CD4-positive, alpha-beta T cell treated with Interleukin-6 at 100 ng/mL for 8 hours (primary cell): ENCODE measurements around the gene B4GALNT3.

ENCODE experiments used
- DNase-seq: peaks from one replicate; pipeline ENCODE4 v3.0.0-alpha.2; 2020; ENCODE audit warnings: mixed read lengths, low spot score

The B4GALNT3 gene

GRCh38 chr12:508795-509194, 49.1 kb downstream of the B4GALNT3 start:
- no peak for DNase-seq

GRCh38 chr12:509500-509899, 49.8 kb downstream of the B4GALNT3 start:
- DNase-seq, result no peak

DNA sequence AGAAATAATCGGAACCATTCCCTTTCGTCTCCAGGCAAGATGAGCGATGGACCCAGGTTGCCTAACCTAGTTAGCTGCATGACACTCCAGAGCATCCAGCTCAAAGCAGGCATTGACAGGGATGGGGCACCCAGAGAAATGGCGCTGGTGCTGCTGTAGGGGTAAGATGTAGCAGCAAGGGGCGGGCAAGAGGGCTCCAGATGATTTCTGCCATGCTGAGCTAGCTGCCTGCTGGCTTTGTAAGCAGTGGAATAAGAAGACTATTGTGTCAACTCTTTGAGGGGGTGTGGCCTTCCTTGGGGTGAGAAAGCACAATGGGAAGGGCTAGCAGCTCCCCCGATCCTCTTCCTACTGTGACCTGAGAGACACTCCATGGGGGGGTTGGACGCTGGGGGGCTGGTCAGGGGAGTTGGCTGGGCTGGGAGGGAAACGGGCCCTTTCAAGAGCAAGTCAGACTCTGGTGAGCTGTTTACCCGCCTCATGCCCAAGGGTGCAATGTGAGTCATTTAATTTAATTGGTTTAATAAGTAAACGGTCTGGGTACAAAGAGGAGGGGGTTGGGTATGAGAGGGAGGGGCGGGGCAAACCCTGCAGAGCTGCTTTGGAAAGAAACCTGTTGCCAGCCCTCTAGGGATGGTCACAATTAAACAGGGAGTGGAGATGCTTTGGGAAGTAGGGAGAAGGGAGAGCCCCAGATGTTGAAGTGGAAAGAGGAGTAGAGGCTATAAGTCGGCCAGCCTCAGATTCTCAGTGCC, 50.5 kb downstream of the B4GALNT3 start:
- DNase-seq, result no peak

GRCh38 chr12:512933-513332, 53.2 kb downstream of the B4GALNT3 start:
- no peak for DNase-seq

DNA sequence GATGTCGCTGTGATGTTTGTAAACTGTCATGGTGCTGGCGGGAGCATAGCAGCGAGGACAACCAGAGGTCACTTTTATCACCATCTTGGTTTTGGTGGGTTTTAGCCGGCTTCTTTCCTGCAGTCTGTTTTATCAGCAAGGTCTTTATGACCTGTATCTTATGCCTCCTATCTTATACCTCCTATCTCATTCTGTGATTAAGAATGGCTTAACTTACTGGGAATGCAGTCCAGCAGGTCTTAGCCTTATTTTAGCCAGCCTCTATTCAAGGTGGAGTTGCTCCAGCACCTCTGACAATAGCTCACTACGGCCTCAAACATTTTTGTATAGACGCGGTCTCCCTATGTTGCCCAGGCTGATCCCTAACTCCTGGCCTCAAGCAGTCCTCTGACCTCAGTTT, 53.7 kb downstream of the B4GALNT3 start:
- no peak for DNase-seq

- no peak for DNase-seq
Observed at GRCh38 chr12:517538-517937, 57.8 kb downstream of the B4GALNT3 start.

DNA sequence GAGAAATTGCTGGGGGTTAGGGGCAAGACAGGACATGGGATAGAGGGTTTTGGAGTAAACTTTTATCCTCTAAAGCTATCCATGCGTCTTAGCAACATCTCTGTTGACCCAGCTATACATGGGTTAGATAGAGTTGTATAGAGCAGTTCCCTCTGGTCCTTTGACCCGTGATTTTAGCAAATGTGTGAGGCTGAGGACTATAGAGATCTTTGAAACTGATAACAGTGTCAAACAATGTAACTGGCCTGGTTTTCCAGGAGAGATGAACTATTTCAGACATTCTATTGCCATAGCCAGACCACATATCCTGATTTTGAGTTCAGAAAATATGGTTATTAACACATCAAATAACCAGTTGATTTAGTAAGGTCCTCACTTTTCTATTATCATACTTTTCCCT, 60.4 kb downstream of the B4GALNT3 start:
- DNase-seq, result no peak

GRCh38 chr12:522692-523378, 63.1 kb downstream of the B4GALNT3 start:
- no peak for DNase-seq

DNA sequence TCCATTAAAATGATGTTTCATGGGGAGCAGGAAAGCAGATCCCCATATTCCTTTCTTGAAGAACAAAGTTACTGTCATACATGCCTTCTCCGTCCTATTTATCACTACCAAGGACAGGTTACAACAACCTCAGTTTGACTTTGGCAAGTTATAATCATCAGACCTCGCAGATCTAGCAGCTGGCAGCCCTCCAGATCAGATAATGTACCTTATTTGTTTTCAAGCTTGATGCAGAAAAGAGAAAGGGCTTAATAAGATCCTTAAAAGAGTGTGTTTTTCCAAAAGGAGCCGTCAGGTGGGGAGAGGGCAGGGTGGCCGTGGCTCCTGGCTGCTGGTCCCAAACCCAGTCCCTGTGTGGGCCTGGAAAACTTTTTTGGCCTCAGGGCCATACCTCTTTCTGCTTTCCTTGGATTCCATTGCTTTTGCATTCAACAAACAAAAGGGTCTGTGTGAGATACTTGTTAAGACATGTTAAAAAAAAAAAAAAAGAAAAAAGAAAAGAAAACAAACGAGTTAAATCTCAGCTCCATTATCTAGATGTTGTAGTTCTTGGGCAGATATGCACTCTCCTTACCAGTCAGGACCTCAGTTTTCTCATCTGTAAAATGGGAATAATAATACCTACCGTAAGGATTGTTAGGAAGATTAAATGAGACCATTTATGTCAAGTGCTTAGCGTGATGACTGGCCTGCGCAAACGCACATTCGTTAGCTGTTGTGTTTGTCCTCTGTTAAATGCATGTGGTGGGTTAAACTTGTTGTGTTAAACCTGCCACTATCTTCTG, 64.6 kb downstream of the B4GALNT3 start:
- DNase-seq, result no peak

DNA sequence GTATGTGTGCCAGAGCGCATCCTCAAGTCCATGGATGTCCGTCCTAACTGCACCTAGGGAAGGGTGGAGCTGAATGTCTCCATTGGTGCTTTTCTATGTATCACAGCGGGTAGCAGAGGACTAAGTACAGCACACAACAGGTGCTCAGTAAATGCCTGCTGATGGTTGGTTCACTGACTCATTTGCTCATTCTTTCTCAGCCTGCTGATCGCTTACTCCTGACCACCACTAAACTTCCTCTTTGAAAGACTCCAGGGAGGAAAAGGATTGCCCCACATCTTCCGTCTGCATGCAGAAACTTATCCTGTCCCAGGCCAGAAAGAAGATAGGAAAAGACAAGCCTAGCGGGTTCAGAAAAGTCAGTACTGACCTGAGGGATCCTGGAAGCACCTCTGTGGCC, 66.3 kb downstream of the B4GALNT3 start:
- no peak for DNase-seq

- no peak for DNase-seq
Observed at GRCh38 chr12:527241-527640, 67.5 kb downstream of the B4GALNT3 start.

- no peak for DNase-seq
Observed at GRCh38 chr12:527729-528128, 68.0 kb downstream of the B4GALNT3 start.

DNA sequence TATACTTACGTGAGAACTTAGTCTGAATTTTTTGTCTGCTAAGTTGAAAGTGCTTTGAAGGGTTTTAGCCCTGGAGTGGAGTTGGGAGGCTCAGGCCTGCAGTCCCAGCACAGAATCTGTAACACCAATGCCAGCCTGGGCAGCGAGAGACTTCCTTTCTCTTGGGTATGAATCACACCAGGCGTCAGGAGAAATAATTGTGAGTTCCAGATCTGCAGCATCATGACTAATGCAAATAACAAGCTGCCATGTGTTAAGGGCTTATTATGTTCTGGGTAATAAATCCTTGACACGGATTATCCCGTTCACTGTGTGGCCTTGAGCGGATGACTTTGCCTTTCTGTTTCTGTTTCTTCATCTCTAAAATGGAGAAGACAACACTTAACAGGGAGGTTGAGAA, 70.6 kb downstream of the B4GALNT3 start:
- no peak for DNase-seq

DNA sequence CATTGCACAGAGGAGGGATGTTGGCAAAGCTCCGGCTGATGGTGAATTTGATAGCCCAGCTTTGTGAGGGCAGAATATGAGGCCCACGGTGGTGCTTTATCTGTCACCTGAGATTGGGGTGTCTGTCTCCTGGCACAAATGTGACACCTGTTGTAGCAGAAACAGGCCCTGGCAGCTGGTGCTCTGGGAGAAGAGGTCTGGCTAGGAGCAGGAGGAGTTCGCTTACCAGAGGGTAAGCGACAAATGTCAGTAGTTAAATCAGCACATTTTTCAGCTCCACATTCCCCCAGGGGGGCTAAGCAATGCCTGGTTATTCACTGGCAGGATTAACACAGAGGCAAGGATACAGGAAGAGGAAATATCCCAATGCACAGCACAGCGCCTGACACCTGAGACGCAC, 71.1 kb downstream of the B4GALNT3 start:
- no peak for DNase-seq

DNA sequence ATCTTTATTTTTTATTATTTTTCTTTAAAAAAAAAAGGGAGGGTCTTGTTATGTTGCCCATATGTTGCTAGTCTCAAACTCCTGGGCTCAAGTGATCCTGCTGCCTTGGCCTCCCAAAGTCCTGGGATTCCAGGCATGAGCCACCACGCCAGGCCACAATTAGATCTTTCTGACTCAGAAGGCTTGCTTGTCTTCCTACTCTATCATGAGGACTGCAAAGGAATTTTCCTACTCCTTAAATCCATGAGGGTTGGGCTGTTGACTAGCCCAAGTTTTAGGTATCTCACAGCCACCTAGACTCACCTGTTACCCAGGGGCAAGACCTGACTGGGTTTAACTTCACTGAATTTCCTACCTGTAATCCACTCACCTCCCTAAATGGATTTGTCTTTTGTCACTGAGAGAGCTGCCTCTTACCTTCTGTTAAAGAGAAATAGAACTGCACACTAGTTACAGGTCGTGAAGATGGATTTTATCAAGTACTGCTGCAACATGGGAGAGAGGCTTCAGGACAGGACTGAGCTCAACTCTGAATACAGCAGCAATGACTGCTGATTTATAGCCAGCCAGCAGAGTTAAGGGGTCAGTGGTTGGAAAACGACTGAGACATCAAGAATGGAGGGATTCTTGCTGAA, 72.3 kb downstream of the B4GALNT3 start:
- no peak for DNase-seq

DNA sequence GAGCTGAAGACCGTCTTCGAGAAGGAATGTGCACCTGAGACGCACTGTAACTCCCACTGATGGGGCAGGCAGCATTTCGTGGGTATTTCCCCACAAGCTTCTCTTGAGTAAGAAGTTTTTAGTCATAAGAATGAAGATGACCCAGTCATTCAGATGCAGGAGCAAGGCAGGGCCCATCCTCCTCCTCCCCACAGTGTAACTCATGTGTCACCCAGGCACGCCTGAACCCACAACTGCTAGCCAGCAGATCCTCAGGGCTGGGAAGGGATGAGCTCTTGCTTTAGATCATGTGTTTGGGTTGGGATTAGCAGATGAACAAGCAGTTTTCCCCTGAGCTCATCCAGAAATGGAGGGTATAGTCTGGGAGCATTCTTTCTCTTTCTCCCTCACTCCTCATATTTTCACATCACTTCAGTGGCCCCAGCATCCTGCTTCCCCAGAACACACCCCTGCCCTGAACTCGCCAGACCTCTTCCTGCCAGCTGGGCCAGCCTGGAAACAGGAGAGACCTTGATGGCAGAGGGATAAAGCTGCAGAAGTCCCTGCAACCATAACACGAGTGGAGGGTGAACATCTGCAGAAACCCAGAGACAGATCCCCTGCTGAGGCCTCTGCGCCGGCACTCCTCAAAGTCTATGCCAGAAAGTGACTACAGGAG, 73.3 kb downstream of the B4GALNT3 start:
- DNase-seq, result no peak

DNA sequence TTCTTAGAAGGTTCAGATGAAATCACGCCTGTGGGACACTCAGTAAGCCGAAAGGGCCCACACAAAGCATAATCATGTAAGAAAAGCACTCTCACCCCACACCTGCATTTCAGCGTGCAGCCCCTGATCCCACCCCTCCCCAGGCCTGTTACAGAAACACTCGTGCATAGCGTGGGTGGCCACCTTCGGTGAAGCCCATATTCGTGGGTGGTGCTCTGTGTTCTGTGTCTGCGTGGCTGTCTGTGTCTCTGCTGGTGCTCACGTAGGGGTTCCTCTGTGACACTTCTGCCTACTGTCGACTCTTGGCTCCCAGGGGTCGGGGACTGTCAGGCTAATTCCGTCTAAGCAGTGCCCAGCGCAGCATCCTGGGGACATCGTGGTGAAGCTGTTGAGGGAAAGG, 74.0 kb downstream of the B4GALNT3 start:
- no peak for DNase-seq

GRCh38 chr12:534216-534615, 74.5 kb downstream of the B4GALNT3 start:
- no peak for DNase-seq

DNA sequence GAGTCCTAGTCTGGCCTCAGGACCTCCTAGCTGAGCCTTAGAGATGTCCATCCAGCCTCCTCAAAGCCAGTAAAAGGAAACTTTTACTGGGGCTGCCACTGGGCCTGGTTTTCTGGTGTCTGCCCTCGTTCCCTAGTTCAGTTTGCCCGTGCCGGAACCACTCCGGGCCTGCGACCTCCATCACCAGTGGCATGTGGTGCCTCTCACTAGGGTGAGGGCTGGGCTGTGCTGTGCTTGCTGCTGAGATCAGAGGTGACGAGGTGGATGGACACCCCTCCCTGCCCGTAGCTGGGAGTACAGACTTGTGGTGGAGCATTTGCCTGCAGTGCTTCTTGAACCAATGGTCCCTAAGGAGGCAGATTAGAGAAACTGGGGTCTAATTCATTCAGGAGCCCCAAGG, 75.7 kb downstream of the B4GALNT3 start:
- DNase-seq, result no peak

DNA sequence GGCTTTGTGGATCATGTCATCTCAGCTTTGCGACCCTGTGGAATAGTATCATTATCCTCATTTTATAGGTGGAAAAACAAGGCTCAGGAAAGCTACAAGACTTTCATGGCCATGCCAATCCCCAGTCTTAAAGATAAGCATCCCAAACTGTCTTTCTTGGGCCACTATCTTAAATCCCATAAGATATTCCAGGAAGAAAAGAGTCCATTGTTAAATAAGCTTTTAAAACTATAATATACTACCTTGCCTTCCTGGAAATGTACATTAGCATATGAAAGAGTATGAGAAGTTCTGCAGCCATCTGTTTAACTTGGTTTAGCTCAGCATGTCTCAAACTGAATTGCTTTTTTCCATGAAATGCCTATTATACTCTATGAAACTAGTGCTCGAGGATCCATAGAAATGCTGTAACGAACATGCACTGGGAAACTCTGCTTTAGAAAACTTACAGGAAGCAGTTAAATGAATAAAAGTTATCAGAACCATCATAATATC, 77.1 kb downstream of the B4GALNT3 start:
- DNase-seq, result no peak

DNA sequence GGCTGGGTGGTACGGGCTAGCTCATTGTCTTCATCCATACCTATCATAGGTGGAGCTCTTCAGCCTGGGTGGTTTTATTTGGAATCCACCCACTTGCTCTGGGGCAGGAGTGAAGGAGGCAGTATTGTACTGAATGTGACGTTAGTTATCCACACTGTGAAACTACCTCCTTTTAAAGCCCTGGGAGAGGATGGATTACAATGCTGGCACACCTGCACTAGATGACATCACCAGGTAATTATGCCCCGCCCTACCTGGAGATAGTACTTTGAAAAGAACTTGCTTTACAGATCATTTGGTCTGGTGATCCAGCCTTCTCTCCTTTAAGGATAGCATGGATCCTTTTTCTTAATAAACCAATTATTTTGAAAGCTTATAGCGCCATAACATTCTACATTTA, 78.0 kb downstream of the B4GALNT3 start:
- DNase-seq, result no peak
